Neuronal stem cell (in vitro differentiated cells): Measurements from ENCODE around the gene NTN5.

Experiments
- DNase-seq: peaks from one replicate; pipeline ENCODE4 v3.0.0-alpha.2; 2013; ENCODE audit warnings: low spot score
- H2AFZ ChIP-seq: one replicate; pipeline ENCODE4 v1.6.1; 2013; ENCODE audit warnings: mild to moderate bottlenecking, low read length, inconsistent platforms
- H2AK5ac ChIP-seq: 2 replicates; pipeline ENCODE4 v1.6.1; 2013; ENCODE audit warnings: low read depth, mild to moderate bottlenecking, inconsistent platforms, low read length, moderate library complexity, mixed read lengths
- H2BK120ac ChIP-seq: 2 replicates; pipeline ENCODE4 v1.6.1; 2013; ENCODE audit warnings: low read depth, mild to moderate bottlenecking, inconsistent platforms, low read length, moderate library complexity, mixed read lengths
- H2BK12ac ChIP-seq: one replicate; pipeline ENCODE4 v1.6.1; 2013; ENCODE audit warnings: low read length, inconsistent platforms
- H2BK15ac ChIP-seq: 2 replicates; pipeline ENCODE4 v1.6.1; 2013; ENCODE audit warnings: mild to moderate bottlenecking, low read length, inconsistent platforms, mixed read lengths
- H2BK5ac ChIP-seq: one replicate; pipeline ENCODE4 v1.6.1; 2013; ENCODE audit warnings: inconsistent platforms, mild to moderate bottlenecking, low read length, moderate library complexity
- H3K14ac ChIP-seq: one replicate; pipeline ENCODE4 v1.6.1; 2013; ENCODE audit warnings: low read length, inconsistent platforms
- H3K18ac ChIP-seq: 2 replicates; pipeline ENCODE4 v1.6.1; 2013; ENCODE audit warnings: low read length, inconsistent platforms
- H3K23ac ChIP-seq: 2 replicates; pipeline ENCODE4 v1.6.1; 2013; ENCODE audit warnings: low read depth, mild to moderate bottlenecking, mixed read lengths, low read length, inconsistent platforms; ENCODE audit not compliant: poor library complexity
- H3K27ac ChIP-seq: replicated peaks from 3 replicates; pipeline ENCODE4 v1.5.1; 2013; ENCODE audit warnings: low read length, inconsistent platforms
- H3K27me3 ChIP-seq, 3 experiments: 2 replicates each; pipeline ENCODE4 v1.6.1; 2013; ENCODE audit warnings: low read length in 3 of 3, mild to moderate bottlenecking in 2 of 3, inconsistent platforms in 1 of 3, low read depth in 1 of 3, mixed read lengths in 1 of 3, moderate library complexity in 1 of 3; ENCODE audit not compliant: control insufficient read depth in 3 of 3, insufficient read depth in 3 of 3
- H3K36me3 ChIP-seq, 2 donors: replicated peaks in 1 of 2; 2 replicates each; pipeline ENCODE4 v1.6.1; 2013; ENCODE audit warnings: low read length in 2 of 2; ENCODE audit not compliant: control insufficient read depth in 2 of 2, insufficient read depth in 2 of 2
- H3K4ac ChIP-seq: 2 replicates; pipeline ENCODE4 v1.6.1; 2013; ENCODE audit warnings: inconsistent platforms, mild to moderate bottlenecking, low read length, moderate library complexity
- H3K4me1 ChIP-seq, 2 donors: 1 replicate in 1 of 2; 2 replicates in 1 of 2; pipeline ENCODE4 v1.6.1; 2013; ENCODE audit warnings: low read length in 2 of 2, low read depth in 1 of 2; ENCODE audit not compliant: control insufficient read depth in 2 of 2, insufficient read depth in 1 of 2
- H3K4me2 ChIP-seq: one replicate; pipeline ENCODE4 v1.6.1; 2013; ENCODE audit warnings: mild to moderate bottlenecking, low read length, inconsistent platforms; ENCODE audit not compliant: insufficient read depth, poor library complexity, severe bottlenecking
- H3K4me3 ChIP-seq, 2 donors: 2 replicates each; pipeline ENCODE4 v1.5.1; 2013; ENCODE audit warnings: low read length in 2 of 2, mild to moderate bottlenecking in 2 of 2, inconsistent platforms in 1 of 2, moderate library complexity in 1 of 2
- H3K79me1 ChIP-seq: one replicate; pipeline ENCODE4 v1.6.1; 2013; ENCODE audit warnings: low read depth, mild to moderate bottlenecking, inconsistent platforms, low read length, moderate library complexity
- H3K9ac ChIP-seq: one replicate; pipeline ENCODE4 v1.6.1; 2013; ENCODE audit warnings: mild to moderate bottlenecking, low read depth, low read length, inconsistent platforms; ENCODE audit not compliant: poor library complexity
- H3K9me3 ChIP-seq, 2 donors: replicated peaks in 1 of 2; 2 replicates each; pipeline versions ENCODE3 to v1.6.1; 2013; ENCODE audit warnings: low read length in 2 of 2, mild to moderate bottlenecking in 2 of 2, inconsistent platforms in 1 of 2, low read depth in 1 of 2, mixed read lengths in 1 of 2, moderate library complexity in 1 of 2; ENCODE audit not compliant: control insufficient read depth in 2 of 2, insufficient read depth in 1 of 2
- H4K8ac ChIP-seq: one replicate; pipeline ENCODE4 v1.6.1; 2013; ENCODE audit warnings: low read depth, mild to moderate bottlenecking, inconsistent platforms, low read length, moderate library complexity
- H4K91ac ChIP-seq: one replicate; pipeline ENCODE4 v1.6.1; 2013; ENCODE audit warnings: low read length, low read depth, mild to moderate bottlenecking, inconsistent platforms; ENCODE audit not compliant: poor library complexity
- WGBS, 2 donors: extraction: QIAGEN DNeasy Blood & Tissue Kit; methylation state at CpG; one replicate each; pipeline ENCODE4 v1.1.7; 2013; ENCODE audit warnings: missing lambda C conversion rate in 2 of 2, mixed read lengths in 1 of 2; ENCODE audit not compliant: insufficient read length in 2 of 2, insufficient replicate concordance in 1 of 2; ENCODE audit errors: extremely low coverage in 2 of 2; 5-methylcytosine and 5-hydroxymethylcytosine counted together

NTN5 gene

DNA sequence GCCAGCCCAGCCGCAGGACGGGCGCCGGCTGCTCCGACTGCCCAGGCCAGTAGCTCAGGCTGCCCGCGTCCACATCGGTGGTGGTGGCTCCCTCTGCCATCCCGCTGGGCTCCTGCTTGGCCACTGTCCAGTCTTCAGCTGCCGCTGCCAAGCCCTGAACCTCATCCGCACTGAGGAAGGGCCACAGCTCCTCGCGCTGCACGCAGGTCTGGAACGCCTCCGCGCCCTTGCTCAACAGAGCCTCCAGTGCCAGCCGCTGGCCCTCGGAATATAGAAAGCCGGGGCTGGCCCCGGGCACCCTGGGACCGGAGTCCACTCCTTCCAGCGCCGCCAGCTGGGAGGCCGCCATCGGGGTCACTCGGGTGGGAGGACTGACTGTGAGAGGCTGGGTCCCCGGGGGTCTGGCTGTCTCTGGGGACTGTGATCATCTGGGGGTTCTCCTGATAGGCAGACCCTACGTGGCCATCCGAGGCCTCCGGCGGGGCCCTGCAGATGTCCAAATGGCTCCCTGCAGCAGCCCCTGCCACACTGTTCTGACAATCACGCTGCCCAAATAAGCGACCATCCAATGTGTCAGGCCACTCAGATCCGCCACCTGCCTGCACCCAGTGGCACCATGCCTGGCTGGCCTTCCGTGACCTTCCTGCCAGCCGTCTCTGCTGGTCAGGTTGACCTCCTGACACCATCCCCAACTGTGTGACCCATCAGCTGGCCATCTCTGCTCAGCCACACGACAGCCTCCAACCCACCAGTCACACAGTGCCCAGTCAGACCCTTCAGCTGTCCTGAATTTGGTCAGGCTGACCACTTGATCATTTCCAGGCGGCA lies 59.6 kb downstream of the NTN5 start:
- peaks cover 9% of the 10 kb centered on the region for H3K79me1 ChIP-seq
- no peak overlapping the region for H2AFZ ChIP-seq
- H2BK120ac ChIP-seq = peak overlapping the region; percentile 72
- H3K23ac ChIP-seq = peak overlapping the region; percentile 65
- no peaks in the 10 kb centered on the region for H3K9me3 ChIP-seq
- H3K27me3 ChIP-seq = no peaks in the 10 kb centered on the region
- no peak overlapping the region for H3K4ac ChIP-seq
- H3K27ac ChIP-seq = peak overlapping the region; percentile 81
- no peak for DNase-seq
- no peak overlapping the region for H3K4me3 ChIP-seq
- H3K4me1 ChIP-seq = peaks cover 8 to 27% of the 10 kb centered on the region in 2 donors
- H2BK12ac ChIP-seq = peak overlapping the region; percentile 94
- H3K18ac ChIP-seq = peak overlapping the region; percentile 28
- H2AK5ac ChIP-seq = peak overlapping the region; percentile 97
- peak overlapping the region; percentile 90 for H3K9ac ChIP-seq
- peaks cover 27 to 34% of the 10 kb centered on the region in 2 donors for H3K36me3 ChIP-seq
- H3K4me2 ChIP-seq = no peak overlapping the region
- no CpG with 5 or more reads among the region's 39 CpGs for WGBS, 2 donors
- H2BK15ac ChIP-seq = peak overlapping the region; percentile 85
- peak overlapping the region; percentile 77 for H2BK5ac ChIP-seq
- H3K14ac ChIP-seq = peak overlapping the region; percentile 31
- no peak overlapping the region for H4K8ac ChIP-seq
- no peak overlapping the region for H4K91ac ChIP-seq

- peaks cover 0 to 20% of the 10 kb centered on the region in 2 donors for H3K4me1 ChIP-seq
- H3K79me1 ChIP-seq = peaks cover 6% of the 10 kb centered on the region
- H3K27ac ChIP-seq = no peak overlapping the region
- no peak overlapping the region for H2BK15ac ChIP-seq
- H3K4ac ChIP-seq = no peak overlapping the region
- peaks cover 18 to 22% of the 10 kb centered on the region in 2 donors for H3K36me3 ChIP-seq
- H2BK120ac ChIP-seq = no peak overlapping the region
- H2BK5ac ChIP-seq = peak overlapping the region; percentile 42
- no peak overlapping the region for H3K4me3 ChIP-seq
- H2AK5ac ChIP-seq = peak overlapping the region; percentile 75
- WGBS, 2 donors = no CpG with 5 or more reads among the region's 14 CpGs
- H3K18ac ChIP-seq = no peak overlapping the region
- H3K4me2 ChIP-seq = peak overlapping the region; percentile 2
- DNase-seq = no peak
- no peaks in the 10 kb centered on the region for H3K27me3 ChIP-seq
- H2BK12ac ChIP-seq = peak overlapping the region; percentile 46
- peak overlapping the region; percentile 65 for H3K23ac ChIP-seq
- H3K14ac ChIP-seq = no peak overlapping the region
- H3K9me3 ChIP-seq = no peaks in the 10 kb centered on the region
- H4K91ac ChIP-seq = no peak overlapping the region
- H3K9ac ChIP-seq = no peak overlapping the region
- no peak overlapping the region for H2AFZ ChIP-seq
- no peak overlapping the region for H4K8ac ChIP-seq
These were observed 60.9 kb downstream of the NTN5 start for GRCh38 chr19:48611872-48612271.
